IPS-18c (cell line): ENCODE results near the gene SELENOF.
"Not testable (repeated sequence)": the region's sequence is repeated elsewhere in the genome, so short reads cannot be mapped to it uniquely, and the experiment has no call there.

Experiments used
- H3K4me3 ChIP-seq: 2 replicates; pipeline ENCODE4 v1.7.0; 2013; ENCODE audit warnings: low read depth, mild to moderate bottlenecking, low read length, moderate library complexity; ENCODE audit not compliant: insufficient read depth
- H3K9me3 ChIP-seq: one replicate; pipeline ENCODE4 v1.6.1; 2013; ENCODE audit warnings: mild to moderate bottlenecking, low read length, moderate library complexity; ENCODE audit not compliant: control insufficient read depth, insufficient read depth

The SELENOF gene

DNA sequence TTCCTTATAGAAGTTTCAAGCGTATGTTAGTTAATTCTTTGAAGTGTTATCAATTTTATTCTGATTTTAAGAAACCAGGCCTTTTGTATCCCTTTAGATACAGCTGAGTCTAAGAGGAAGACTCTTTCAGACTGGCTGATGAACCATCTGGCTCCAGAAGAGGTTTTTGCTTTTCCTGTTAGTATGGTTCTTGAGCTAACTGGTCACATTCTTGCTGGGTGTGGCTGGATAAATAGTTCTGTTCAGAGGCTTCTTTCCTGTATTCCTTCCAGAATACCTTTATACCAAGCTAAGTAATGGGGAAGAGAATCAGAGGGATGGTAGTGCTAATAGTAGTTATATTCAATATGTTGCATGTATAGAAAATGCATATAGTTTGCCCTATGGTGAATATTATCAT lies 13.0 kb upstream of the SELENOF start:
- H3K9me3 ChIP-seq, result peaks cover 7% of the 10 kb centered on the region

DNA sequence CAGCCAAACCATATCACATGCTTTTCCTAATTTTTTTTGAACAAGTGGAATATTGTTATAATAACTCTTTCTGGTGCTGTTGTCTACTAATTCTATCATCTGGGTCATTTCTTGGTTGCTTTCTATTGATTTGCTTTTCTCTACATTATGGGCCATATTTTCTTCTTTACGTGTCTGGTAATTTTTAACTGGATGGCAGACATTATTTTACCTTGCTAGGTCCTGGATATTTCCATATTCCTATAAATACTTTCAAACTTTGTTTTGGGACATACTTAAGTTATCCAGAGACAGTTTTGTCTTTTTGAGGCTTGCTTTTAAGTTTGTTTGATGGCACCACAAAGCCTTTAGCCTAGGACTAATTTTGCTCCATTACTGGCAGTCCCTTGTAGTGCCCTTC lies 11.8 kb upstream of the SELENOF start:
- Histone ChIP-seq H3K9me3 (peaks cover 7% of the 10 kb centered on the region), H3K4me3 (no peak overlapping the region)

More for the DNA sequence above, 13.0 kb upstream of the SELENOF start:
- no peak overlapping the region for H3K4me3 ChIP-seq

DNA sequence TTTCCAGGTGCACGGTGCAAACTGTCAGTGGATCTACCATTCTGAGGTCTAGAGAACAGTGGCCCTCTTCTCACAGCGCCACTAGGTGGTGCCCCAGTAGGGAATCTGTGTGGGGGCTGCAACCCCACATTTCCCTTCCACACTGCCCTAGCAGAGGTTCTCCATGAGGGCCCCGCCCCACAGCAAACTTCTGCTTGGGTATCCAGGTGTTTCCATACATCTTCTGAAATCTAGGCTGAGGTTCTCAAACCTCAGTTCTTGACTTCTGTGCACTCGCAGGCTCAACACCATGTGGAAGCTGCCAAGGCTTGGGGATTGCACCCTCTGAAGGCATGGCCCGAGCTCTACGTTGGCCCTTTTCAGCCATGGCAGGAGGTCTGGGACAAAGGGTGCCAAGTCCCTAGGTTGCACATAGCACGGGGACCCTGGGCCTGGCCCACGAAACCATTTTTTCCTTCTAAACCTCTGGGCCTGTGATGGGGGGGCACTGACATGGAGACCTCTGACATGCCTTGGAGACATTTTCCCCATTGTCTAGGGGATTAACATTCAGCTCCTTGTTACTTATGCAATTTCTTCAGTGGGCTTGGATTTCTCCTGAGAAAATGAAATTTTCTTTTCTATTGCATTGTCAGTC lies 10.5 kb upstream of the SELENOF start:
- Histone ChIP-seq H3K4me3 (no peak overlapping the region), H3K9me3 (peaks cover 7% of the 10 kb centered on the region)

DNA sequence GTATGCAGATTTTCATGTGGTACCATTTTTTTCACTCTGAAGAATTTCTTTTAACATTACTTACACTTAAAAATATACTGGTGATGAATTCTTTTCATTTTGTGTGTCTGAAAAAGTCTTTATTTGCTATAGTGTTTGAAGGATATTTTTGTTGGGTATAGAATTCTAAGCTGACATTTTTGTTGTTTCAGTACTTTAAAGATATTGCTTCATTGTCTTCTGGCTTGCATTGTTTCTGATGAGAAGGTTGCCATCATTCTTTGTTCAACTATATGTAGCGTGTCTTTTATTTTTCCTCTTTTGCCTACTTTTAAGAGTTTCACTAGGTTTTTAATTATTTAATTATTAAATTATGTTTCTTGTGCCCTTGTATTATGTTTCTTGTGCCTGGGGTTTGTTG lies 8.5 kb upstream of the SELENOF start:
- peaks cover 7% of the 10 kb centered on the region for H3K9me3 ChIP-seq
- H3K4me3 ChIP-seq, result no peak overlapping the region

DNA sequence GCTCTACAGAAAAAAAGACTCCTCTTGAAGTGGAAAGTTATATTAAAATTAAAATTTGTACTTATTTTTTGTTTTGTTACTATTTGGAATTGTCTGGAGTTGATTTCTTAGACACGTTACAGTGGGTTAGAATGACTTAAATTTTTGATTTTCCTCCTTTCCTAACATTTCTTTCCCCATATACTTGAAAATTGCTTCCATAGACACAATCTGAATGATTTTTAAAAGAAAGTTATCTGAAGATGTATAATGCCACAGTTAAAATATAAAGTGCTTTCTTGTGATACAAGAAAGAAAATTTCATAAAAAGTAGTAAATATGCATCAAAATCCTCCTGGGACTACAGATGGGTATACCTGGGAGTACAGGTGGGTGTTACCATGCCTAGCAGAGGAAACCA lies 2.8 kb upstream of the SELENOF start:
- H3K4me3 ChIP-seq, result no peak overlapping the region
- no peaks in the 10 kb centered on the region for H3K9me3 ChIP-seq

DNA sequence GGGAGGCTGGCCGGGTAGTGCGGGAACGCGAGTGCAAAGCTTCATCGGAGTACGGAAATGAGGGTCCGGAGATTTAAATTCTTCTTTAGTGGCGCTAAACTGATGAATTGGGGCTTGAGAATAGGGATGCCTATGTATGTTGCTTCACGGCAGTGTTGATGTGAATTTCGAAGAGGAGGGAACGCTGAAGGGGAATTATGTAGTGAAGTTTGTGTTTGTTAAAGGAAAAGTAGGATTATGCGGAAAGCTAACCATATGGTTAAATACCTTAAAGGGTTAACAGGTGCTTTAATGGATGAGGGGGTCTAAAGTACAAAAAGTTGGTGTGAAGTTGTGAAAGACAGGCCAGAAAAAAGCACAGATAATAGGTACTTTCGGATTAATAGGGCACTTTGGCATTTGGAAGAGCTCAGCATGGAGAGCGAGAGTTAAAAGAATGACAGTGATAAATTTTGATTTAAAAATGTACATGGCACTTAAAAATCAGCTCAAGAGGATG lies 1.9 kb upstream of the SELENOF start:
- H3K9me3 ChIP-seq, result no peaks in the 10 kb centered on the region
- H3K4me3 ChIP-seq, result peak overlapping the region; percentile 95

DNA sequence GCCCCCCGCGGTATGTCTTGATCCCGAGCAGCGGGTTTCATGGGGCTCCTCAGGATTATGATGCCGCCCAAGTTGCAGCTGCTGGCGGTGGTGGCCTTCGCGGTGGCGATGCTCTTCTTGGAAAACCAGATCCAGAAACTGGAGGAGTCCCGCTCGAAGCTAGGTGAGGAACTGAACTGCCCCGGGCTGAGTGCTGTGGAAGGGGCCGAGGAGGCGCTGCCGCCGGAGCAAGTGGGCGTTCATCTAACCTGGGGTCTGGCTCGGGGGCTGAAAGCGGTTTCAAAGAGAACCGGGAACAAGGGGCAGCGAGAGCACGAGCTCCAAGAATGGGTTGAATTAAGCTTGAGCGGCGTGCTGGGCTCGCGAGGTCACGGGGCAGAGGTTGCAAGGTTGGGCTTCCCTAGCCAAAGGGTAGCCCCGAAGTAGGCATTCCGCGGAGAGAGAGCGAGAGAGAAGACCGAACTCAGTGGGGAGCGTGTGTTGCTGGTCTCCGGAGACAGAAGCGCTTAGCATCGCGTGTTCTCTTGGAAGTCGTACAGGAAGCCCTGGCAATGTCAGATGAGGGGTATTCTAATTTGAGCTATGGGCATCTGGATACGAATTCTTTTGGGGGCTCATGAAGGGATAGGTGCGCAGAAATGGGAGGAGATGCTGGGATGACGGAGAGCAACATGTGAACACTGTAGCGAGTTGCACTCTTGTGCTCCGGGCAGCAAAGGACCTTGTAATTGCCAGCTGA lies 1.2 kb upstream of the SELENOF start:
- H3K4me3 ChIP-seq, result peak overlapping the region; percentile 95
- no peaks in the 10 kb centered on the region for H3K9me3 ChIP-seq

DNA sequence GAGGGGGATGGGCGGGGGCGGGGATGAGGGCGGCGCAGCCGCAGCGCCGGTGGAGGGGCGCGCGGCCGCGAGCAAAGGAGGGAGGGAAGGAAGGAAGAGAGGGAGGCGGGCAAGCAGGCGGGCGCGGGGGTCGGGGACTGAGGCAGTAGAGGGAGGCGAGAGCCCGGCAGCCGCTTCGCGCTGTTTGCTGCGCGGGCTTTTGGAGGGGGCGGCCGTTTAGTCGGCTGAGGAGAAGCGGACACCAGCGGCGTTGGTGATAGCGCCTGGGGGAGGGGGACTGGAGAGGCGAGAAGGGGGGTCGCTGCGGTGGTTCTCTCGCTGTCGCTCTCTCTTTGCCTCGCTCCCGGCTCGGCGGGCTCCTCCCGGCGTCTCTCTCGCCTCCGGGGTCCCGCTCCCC lies 673 bp upstream of the SELENOF start, which contains the start of gene HS2ST1:
TSS of gene HS2ST1 (plus strand) at position 35 of the 397 bp plus-strand sequence.
- no peaks in the 10 kb centered on the region for H3K9me3 ChIP-seq
- H3K4me3 ChIP-seq, result peak within 1 kb of the TSS; percentile 95

DNA sequence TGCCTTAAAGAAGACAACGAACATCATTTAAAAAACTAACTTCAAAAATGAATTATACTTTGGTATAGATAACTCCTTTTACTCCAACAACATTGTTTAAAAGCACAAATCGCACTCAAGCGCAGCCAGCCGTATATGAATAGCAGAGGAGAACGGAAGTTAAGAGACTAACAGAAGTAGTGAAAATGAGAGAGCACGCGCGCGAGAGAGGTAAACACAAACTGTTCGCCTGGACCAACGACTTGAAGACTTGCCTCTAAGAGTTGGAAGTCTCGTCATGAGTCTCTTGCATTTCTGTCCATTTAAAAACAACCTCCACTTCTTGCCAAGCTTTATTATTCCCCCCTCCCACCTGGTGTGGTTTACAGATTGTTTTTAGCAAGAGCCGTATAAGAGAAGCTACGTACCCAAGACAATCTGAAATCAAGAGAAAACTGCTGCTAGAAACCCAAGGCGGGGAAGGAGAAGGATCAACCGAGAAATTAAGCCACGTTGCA lies 479 bp downstream of the SELENOF start:
- Histone ChIP-seq H3K4me3 (peak overlapping the region; percentile 95), H3K9me3 (no peaks in the 10 kb centered on the region)

DNA sequence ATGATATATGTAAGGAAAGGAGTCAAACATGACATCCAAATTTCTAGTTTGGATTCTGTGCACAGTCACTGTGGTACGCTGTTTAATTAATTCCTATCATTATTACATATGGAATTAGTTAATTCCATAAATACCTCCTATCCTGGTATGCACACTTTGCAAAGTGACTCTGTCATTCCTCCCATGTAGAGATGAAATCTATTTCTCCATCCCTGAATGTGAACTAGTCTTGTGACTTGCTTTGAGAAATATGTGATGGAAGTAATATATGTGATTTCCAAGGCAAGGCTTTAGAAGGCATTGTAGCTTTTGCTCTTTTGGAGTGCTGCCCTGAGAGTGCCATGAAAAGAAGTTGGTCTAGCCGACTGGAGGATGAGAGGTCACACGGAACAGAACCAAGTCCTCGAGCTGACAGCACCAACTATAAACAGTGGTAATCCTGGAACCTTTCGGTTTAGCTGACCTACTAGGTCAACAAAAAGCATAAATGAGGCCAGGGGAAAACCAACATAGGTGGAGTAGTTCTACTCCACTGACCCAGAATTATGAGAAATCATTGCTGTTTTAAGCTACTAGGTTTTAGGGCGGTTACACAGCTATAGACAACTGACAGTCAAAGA lies 1.5 kb downstream of the SELENOF start:
- no peaks in the 10 kb centered on the region for H3K9me3 ChIP-seq
- H3K4me3 ChIP-seq, result peak overlapping the region; percentile 95; the same call in 1 of the 2 replicates

DNA sequence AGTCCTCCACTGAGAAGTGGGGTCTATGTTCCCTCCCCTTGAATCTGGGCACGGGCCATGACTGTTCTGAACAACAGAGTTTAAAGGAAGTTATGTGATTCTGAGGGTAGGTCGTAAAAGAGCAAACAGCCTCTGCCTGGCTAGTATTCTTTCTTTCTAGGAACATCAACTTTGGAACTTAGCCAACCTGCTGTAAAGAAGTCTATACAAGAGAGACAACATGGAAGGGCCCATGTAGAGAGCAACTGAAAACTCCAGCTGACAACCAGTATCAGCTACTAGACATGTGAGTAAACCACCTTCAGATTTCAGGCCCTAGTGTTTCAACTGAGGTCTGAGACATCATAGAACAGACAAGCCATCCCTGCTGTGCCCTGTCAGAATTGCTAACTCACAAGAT lies 7.5 kb downstream of the SELENOF start:
- H3K4me3 ChIP-seq, result no peak overlapping the region
- H3K9me3 ChIP-seq, result no peaks in the 10 kb centered on the region

DNA sequence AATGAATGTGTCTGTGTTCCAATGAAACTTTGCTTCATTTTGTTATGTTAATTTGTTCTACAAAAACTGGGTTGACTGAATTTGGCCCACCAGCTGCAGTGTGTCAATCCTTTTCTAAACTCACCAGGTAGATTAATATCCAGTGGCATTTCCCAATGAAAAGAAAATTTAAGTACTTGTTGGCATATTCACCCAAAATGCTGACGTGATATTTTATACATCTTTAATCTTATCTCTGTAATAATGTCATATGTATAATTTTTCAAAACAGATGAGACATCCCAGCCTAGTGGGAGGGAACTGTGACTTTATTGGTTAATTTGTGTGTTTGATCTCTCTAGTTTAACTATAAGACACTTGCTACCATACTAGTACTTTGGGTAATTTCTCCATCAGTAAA lies 8.1 kb downstream of the SELENOF start:
- no peaks in the 10 kb centered on the region for H3K9me3 ChIP-seq

DNA sequence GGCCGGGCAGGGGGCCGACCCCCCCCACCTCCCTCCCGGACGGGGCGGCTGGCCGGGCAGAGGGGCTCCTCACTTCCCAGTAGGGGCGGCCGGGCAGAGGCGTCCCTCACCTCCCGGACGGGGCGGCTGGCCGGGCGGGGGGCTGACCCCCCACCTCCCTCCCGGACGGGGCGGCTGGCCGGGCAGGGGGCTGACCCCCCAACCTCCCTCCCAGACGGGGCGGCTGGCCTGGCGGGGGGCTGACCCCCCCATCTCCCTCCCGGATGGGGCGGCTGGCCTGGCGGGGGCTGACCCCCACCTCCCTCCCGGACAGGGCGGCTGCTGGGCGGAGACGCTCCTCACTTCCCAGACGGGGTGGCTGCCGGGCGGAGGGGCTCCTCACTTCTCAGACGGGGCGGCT lies 14.5 kb downstream of the SELENOF start:
- H3K9me3 ChIP-seq, result not testable (repeated sequence)

More for the DNA sequence above, 8.1 kb downstream of the SELENOF start:
- no peak overlapping the region for H3K4me3 ChIP-seq

DNA sequence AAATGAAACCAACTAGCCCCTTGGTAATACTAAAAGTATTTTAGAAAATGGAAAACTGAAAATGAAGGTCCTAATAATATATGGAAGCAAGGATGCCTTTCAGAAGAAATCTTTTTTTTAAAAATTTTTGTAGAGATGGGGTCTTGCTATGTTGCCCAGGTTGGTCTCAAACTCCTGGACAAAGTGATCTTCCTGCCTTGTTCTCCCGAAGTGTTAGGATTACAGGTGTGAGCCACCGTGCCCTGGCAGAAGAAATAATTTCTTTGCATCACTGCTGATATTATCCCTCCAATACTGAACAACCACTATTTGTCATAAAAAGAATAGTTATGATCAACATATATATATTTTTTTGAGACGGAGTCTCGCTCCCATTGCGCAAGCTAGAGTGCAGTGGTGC lies 25.6 kb downstream of the SELENOF start:
- Histone ChIP-seq H3K4me3 (no peak overlapping the region), H3K9me3 (no peaks in the 10 kb centered on the region)

More for the DNA sequence above, 14.5 kb downstream of the SELENOF start:
- H3K4me3 ChIP-seq, result not testable (repeated sequence)

DNA sequence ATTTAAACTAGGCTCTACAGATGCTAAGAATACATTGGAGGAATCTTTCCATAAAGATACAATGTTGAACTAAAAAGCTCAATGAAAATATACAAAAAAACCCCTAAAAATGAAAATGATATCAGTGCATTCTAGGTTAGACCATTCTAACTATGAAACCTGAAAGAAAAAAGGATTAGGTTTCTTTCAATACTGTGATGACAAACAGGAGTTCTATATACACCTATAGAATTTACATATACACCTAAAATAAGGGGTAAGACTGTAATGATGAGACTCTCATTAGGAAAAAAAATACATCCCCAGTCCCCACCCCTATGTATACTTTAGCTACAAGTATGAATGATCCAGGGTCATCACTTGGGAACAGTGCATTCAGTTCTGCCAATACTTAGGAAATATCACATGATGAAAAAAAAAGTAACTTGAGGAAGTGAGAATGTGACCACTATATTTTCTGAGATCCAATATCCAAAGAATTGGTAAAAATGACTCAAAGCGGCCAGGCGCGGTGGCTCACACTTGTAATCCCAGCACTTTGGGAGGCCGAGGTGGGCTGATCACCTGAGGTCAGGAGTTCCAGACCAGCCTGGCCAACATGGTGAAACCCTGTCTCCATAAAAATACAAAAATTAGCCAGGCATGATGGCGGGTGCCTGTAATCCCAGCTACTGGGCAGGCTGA lies 26.3 kb downstream of the SELENOF start:
- Histone ChIP-seq H3K4me3 (no peak overlapping the region), H3K9me3 (no peaks in the 10 kb centered on the region)

DNA sequence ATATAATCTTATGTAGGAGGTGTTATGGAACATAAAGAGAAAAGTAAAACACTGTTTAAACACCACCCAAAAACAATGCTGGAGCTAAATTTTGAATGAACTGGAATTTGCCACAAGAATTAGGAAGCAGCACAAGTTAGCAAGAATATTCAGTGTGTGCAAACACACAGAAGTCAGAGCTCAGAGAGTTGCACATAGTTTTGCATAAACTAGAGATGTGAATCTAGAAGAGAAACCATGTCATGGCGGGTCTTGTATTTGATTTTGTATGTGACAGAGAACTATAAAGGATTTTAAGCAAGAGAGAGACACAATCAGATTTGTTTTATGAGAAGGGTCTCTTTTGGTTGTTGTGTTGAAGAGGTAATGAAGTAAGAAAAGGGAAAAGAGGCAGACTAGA lies 38.2 kb downstream of the SELENOF start:
- Histone ChIP-seq H3K9me3 (no peaks in the 10 kb centered on the region), H3K4me3 (no peak overlapping the region)

DNA sequence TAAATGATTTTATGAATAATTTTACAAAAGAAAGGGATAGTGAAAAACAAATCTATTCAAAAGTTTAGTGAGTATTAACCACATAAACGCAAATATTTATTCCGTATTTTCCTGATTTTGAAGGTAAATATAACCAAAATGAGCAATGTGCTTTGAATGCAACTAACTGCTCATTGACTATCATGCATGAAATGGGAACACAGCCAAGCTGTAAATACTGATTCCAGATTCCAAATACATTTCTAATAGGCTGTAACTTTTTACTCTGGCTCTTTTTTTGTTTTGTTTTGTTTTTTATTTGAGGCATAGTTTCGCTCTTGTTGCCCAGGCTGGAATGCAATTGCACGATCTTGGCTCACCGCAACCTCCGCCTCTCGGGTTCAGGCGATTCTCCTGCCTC lies 41.8 kb downstream of the SELENOF start:
- Histone ChIP-seq H3K9me3 (no peaks in the 10 kb centered on the region), H3K4me3 (no peak overlapping the region)
